Stimulated activated CD4-positive, alpha-beta T cell treated with anti-CD3 and anti-CD28 coated beads, TNF-alpha, amount 100 ng/mL, for 1 hour (primary cell): ENCODE data around the gene MTCL1.

ENCODE experiments used
- DNase-seq, 3 donors: peaks; one replicate each; pipeline ENCODE4 v3.0.0-alpha.2; 2020; ENCODE audit warnings: low read depth in 3 of 3, low spot score in 1 of 3

MTCL1 gene

GRCh38 chr18:8856212-8856611, 150.9 kb downstream of the MTCL1 start:
- no peak for DNase-seq

- DNase-seq: no peak
These were observed 151.5 kb downstream of the MTCL1 start for GRCh38 chr18:8856769-8857393.

- no peak for DNase-seq
These were observed 152.4 kb downstream of the MTCL1 start for GRCh38 chr18:8857806-8858205.

GRCh38 chr18:8858888-8859511, 153.6 kb downstream of the MTCL1 start:
- DNase-seq: no peak

GRCh38 chr18:8860845-8861642, 155.7 kb downstream of the MTCL1 start:
- DNase-seq: no peak

GRCh38 chr18:8863427-8863826, 158.1 kb downstream of the MTCL1 start:
- DNase-seq: no peak

GRCh38 chr18:8865934-8866333, 160.6 kb downstream of the MTCL1 start:
- DNase-seq: no peak

- no peak for DNase-seq
These were observed 161.3 kb downstream of the MTCL1 start for GRCh38 chr18:8866679-8867078.

- no peak for DNase-seq
These were observed 162.9 kb downstream of the MTCL1 start for GRCh38 chr18:8868276-8868675.

GRCh38 chr18:8868779-8869415, 163.5 kb downstream of the MTCL1 start:
- DNase-seq: no peak

GRCh38 chr18:8869696-8870095, 164.3 kb downstream of the MTCL1 start:
- no peak for DNase-seq

- no peak for DNase-seq
These were observed 165.2 kb downstream of the MTCL1 start for GRCh38 chr18:8870528-8870927.

GRCh38 chr18:8871489-8871888, 166.1 kb downstream of the MTCL1 start:
- no peak for DNase-seq

GRCh38 chr18:8874872-8875271, 169.5 kb downstream of the MTCL1 start:
- no peak for DNase-seq

GRCh38 chr18:8876887-8877286, 171.5 kb downstream of the MTCL1 start:
- DNase-seq: no peak

- no peak for DNase-seq
These were observed 175.7 kb downstream of the MTCL1 start for GRCh38 chr18:8881103-8881502.
